HG02798 (cell line): ENCODE measurements around the gene UBXN7.
"Not testable (repeated sequence)": the region's sequence is repeated elsewhere in the genome, so short reads cannot be mapped to it uniquely, and the experiment has no call there.

Experiments used
- ATAC-seq: cut with Tn5 transposase; IDR thresholded peaks from one replicate; pipeline ENCODE4 v1.9.1; 2021; ENCODE audit warnings: mild to moderate bottlenecking; ENCODE audit not compliant: unreplicated experiment, poor library complexity

UBXN7 gene

GRCh38 chr3:196323016-196323415 lies 109.2 kb downstream of the UBXN7 start:
- no peak for ATAC-seq

GRCh38 chr3:196321162-196321561 lies 111.1 kb downstream of the UBXN7 start:
- no peak for ATAC-seq

GRCh38 chr3:196320137-196320536 lies 112.1 kb downstream of the UBXN7 start:
- ATAC-seq, result no peak

GRCh38 chr3:196317687-196318467 lies 114.3 kb downstream of the UBXN7 start, which contains the start of gene DYNLT2B:
Gene DYNLT2B, minus strand, starts transcription at chr3:196318240. Its CDS starts 88 bp downstream, at chr3:196318152.
- ATAC-seq, result peak; percentile 93

GRCh38 chr3:196316799-196317686 lies 115.2 kb downstream of the UBXN7 start:
- ATAC-seq, result not testable (repeated sequence)

GRCh38 chr3:196315821-196316220 lies 116.4 kb downstream of the UBXN7 start:
- no peak for ATAC-seq

GRCh38 chr3:196314597-196314996 lies 117.6 kb downstream of the UBXN7 start:
- no peak for ATAC-seq

- ATAC-seq, result not testable (repeated sequence)
Measured at GRCh38 chr3:196314086-196314485, 118.1 kb downstream of the UBXN7 start.

- not testable (repeated sequence) for ATAC-seq
Measured at GRCh38 chr3:196302960-196303359, 129.3 kb downstream of the UBXN7 start.

- ATAC-seq, result not testable (repeated sequence)
Measured at GRCh38 chr3:196302551-196302950, 129.7 kb downstream of the UBXN7 start.

GRCh38 chr3:196298521-196298920 lies 133.7 kb downstream of the UBXN7 start:
- ATAC-seq, result no peak
